Fibroblast of mammary gland (primary cell): Measurements from ENCODE around the gene NET1.

Source experiments
- DNase-seq: peaks from one replicate; pipeline ENCODE4 v3.0.0-alpha.2; 2010; ENCODE audit warnings: low read depth
- H3K4me3 ChIP-seq: 2 replicates; pipeline ENCODE4 v1.5.1; 2011; ENCODE audit warnings: low read depth, mild to moderate bottlenecking, low read length, moderate library complexity; ENCODE audit not compliant: control insufficient read depth
- CTCF ChIP-seq: conservative IDR thresholded peaks from 2 replicates; pipeline ENCODE4 v1.5.1; 2011; ENCODE audit warnings: low read depth, low read length, inconsistent platforms; ENCODE audit not compliant: control insufficient read depth, insufficient read depth

The NET1 gene

GRCh38 chr10:5428133-5428532, 15.8 kb downstream of the NET1 start:
- no peak overlapping the region for H3K4me3 ChIP-seq
- no peak for DNase-seq
- TF ChIP-seq CTCF, result no peak

GRCh38 chr10:5433182-5433581, 20.8 kb downstream of the NET1 start:
- TF ChIP-seq CTCF, result no peak
- no peak overlapping the region for H3K4me3 ChIP-seq
- no peak for DNase-seq

GRCh38 chr10:5434017-5434753, 21.8 kb downstream of the NET1 start:
- DNase-seq, result peak; percentile 70
- peak; percentile 76 for TF ChIP-seq CTCF
- no peak overlapping the region for H3K4me3 ChIP-seq

GRCh38 chr10:5435328-5435727, 23.0 kb downstream of the NET1 start:
- no peak for TF ChIP-seq CTCF
- no peak overlapping the region for H3K4me3 ChIP-seq
- no peak for DNase-seq

GRCh38 chr10:5440206-5440605, 27.8 kb downstream of the NET1 start:
- no peak for TF ChIP-seq CTCF
- no peak for DNase-seq
- no peak overlapping the region for H3K4me3 ChIP-seq

- no peak overlapping the region for H3K4me3 ChIP-seq
- DNase-seq, result no peak
- TF ChIP-seq CTCF, result no peak
Observed at GRCh38 chr10:5441106-5441505, 28.7 kb downstream of the NET1 start.
